Measurements from ENCODE around the gene PRDX6.
"Not testable (repeated sequence)": the region's sequence is repeated elsewhere in the genome, so short reads cannot be mapped to it uniquely, and the experiment has no call there.

PRDX6 gene, protein sequence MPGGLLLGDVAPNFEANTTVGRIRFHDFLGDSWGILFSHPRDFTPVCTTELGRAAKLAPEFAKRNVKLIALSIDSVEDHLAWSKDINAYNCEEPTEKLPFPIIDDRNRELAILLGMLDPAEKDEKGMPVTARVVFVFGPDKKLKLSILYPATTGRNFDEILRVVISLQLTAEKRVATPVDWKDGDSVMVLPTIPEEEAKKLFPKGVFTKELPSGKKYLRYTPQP

DNA sequence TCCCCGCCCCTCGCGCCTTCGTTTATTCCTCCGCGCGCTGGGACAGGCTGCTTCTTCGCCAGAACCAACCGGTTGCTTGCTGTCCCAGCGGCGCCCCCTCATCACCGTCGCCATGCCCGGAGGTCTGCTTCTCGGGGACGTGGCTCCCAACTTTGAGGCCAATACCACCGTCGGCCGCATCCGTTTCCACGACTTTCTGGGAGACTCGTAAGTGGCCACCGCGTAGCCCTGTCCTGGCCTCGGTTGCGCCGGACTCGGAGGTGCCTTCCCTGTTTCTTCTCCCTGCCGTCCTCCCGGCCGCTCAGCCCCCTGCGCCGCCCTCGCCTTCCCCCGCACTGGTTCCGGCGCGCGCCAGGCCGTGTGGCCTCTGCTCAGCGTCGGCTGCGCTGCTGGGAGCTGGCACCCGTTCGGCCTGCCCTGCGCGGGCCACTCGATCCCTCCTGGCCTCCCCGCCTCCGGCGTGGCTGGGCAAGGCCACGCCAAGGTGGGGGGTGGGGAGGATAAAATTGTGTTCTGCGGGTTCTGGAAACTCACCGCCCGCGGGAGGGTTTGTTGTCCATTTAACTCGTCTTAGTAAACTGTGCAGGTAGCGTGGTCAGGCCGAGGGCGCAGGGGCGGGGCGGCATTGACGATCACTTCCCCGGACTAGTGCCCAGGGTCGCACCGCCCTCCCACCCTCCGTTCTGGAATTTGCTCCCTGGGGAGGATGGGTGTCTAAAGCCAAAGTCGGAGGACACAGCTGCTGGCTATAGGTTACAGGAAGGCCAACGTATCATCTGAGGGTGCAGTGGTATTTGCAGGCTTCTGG is at the start of gene PRDX6:
Gene PRDX6, plus strand, starts transcription at position 50 of the 808 bp plus-strand sequence. Its CDS starts 63 bp downstream, at position 113.
- DNase-seq, result peak; percentile 35

DNA sequence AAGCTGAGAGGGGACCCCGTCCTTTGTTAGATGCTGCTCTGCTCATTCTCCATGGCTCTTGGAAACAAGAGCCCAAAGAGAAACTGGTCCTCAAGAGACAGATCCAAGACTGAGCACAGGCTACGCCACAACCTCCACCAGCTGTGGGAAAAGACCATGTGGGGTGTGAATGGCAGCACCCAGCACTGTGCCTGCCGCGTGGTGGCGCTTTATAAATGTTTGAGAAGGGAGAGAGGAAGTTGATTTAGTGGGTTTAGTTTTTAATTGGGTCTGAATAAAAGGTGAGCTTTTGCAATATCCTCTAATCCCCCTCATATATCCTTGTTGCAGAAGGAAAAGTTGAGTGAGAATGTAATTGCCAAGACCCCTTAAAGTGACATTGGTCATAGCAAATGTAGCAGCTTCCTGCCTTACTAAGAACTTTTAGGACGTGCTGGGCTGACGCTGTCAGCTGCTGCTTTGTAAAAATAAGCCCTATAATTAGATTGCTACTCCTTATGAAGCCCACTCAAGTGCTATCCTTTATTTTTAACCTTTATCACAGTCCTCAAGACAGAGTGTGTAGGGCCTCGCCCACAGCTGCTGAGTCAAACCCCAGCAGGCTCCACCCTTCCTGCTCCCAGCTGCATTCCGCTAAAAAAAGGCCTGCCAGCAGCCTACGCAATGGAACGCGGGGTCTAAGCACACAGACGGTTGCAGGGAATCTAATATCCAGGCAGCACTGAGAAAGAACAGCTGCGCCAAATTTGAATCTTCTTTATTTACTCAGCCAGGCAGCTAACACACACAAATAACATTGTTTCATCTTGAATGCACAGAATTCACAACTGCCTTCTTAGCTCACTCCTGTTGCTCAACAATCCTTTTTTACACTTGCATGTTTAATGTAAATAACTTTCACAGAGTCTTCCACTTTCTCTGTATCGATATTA is 47.4 kb upstream of the PRDX6 start:
- DNase-seq, result peak; percentile 18

DNA sequence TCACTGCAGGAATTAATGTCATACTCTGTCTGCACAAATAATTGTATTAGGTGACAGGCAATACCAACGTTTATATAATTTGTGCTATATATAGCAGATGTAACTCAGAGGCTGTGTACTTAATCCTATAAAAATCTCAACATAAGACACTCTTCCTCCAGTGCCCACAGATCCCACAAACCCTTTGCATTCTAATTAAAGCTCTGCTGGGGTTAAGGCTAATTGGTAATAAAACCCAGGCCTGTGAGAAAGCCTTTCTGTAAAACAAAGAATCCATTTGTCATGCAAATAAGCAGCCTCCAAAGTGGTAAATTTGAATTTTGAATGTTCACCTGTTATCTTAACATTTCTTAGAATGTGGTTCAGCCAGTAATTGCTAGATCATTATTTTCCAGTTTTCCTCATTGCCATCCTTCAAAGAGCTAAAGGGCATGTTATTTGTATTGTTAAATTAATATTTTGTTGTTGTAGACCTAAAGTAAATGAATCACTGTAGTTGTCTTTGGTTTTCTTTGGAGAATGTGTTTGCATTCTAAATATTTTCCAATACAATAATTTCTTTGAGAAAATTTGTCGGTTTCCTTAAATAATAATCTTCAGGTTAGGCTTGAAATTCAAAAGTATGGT is 46.3 kb upstream of the PRDX6 start:
- no peak for DNase-seq

DNA sequence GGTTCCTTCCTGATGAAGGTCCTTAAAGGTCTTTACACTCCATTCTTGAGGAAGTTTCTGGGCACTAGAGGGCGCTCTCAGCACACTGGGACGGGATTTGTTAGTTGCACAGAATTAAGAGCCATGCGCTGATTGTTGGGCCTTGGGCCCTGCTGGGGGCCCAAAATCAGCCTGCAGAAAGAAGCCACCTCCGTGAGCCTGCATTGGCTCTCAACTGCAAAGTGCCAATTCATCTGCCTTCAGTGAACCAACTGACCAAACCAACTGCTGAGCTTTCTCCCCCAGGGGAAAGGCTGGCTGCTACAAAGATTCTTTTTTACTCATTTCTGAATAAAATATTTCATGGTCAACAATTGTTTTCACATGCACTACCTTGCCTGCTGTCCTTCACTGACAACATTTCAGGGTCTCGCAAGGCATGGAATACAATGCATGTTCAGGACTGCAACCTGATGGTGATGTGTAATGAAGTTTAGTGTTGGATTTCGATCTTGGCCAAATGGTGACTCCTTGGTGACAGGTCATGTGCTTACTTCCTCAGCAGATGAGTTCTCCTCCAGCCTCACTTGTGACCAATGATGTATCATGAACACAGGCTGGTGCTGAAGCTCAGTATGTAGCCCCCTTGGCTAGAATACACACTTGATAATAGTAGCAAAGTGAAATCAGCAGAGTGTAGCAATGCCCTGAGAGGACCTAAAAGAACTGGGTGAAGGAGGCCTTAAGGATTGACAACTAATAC is 45.7 kb upstream of the PRDX6 start:
- DNase-seq, result peak; percentile 67

DNA sequence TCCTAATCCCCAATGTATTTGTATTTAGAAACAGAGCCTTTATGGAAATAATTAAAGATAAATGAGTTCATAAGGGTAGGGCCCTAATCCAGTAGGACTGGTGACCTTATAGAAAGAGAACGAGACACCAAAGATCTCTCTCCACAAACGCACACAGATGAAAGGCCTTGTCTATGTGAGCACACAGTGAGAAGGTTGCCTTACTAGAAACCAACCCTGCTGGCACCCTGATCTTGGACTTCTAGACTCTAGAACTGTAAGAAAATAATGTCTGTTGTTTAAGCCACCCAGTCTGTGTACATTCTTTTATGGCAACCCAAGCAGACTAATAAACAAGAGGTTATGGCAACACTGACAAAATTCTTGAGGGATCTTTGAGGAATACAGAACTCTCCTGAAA is 44.8 kb upstream of the PRDX6 start:
- DNase-seq, result no peak

DNA sequence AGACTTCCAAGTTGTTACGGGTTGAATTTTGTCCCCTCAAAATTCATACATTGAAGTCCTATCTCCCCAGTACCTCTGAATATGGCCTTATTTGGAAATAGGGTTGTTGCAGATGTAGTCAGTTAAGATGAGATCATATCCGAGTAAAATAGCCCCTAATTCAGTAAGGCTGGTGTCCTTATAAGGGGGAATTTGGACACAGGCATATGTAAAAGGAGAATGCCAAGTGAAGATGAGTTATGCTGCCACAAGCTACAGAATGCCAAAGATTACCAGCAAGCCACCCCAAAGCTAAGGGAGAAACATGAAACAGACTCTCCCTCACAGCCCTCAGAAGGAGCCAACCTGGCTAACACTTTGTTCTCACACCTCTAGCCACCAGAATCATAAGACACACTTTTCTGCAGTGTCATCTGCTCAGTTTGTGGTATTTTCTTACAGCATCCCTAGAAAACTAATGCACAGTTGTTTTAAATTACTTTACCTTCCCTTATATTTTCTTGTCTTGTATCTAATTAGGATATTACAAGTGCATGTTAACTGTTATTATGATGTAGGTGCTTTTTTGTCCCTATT is 43.3 kb upstream of the PRDX6 start:
- DNase-seq, result no peak

DNA sequence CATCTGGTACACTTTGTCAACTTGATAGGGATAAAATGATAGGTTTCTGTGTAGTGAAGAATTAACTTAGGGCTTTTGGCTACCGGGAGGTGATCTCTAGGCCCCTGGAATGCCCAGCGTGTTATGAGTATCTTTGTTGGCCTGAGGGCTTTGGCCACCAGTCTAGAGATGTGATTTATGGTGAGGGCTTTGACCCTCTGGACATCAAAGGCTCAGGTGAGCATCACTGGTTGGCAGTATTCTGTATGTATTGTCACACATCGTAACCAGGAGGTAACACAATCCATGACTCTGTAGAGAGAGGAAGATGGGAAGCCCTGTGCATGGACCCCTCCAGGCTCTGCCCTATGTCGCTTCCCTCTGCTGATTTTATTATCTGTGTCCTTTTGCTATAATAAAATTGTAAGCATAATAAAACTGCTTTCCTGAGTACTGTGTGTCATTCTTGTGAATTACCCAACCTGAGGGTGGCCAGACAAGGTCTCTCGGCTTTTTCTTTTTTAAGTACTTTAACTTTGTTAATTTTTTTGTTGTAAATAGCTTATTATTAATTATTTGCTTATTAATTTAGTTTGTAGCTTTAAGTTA is 40.2 kb upstream of the PRDX6 start:
- no peak for DNase-seq

DNA sequence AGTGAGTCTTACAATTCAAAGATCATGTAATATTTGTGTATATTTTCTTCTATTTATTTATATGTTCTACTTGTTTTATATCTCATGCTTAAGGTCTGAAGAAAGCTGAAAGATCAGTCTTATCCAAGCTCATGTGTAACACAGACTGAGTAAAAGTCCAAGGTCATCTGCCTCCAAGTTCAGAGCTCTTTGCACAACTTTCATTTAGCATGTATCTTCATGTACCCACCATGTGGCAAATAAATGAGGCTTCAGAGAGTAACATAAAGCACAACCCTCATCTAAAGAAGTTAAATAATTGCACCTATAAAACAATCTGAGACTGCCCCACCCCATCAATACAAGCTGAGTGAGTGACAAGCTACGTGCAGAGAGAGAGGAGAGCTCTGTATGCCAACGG is 38.5 kb upstream of the PRDX6 start:
- DNase-seq, result no peak

DNA sequence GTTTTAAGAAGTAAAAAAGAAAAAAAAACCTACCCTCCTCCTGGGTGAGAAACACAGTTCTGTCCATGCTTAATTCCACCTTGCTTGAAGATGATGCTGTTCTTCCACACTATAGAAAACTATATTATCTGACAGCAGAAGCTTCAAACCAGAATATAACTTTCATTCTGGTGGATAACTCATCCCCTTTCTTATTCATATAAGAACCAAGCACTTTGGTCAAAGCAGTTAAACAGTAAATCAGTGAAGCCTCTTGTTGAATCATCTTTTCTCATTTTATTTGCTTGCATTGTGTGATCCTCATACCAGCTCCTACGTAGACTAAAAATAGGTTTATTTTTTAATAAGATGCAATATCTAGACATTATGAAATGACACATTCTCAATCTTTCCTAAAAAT is 36.7 kb upstream of the PRDX6 start:
- no peak for DNase-seq

DNA sequence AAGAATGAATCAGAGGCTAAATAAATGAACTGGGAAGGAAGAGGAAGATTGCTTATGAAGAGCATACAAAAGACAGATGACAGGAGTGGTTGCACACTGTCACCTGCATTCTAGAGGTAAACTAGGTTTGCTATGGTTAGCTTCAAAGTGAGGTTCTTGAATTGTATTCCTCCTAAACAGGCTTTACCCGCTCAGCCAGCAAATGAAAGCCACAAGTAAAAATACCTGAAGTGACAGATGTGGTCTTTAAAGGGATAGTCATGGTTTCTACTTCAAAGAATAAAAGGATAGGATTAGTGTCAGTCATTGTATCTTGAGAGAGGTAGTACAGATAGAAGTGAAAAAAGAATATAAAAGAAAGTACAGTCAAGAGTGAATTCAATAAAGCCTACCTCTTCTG is 32.4 kb upstream of the PRDX6 start:
- DNase-seq, result no peak

DNA sequence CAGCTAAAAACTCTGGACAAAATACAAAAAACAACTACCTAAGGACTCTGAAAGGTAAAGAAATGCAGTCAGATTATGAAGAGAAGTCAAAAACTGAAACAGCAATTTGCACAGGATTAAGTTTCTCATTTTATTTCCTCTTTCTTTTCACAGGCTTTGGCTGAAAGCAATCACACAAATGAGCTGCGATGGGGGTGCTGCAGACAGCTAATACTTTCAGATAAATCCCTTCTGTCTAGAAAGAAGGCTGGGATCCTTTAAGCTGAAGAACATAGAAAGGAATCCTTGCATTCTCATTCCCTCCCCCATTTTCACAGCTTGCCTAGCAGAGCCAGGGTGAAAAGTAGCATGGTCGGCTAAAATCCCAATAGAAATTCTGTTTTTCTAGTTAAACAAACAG is 32.0 kb upstream of the PRDX6 start:
- no peak for DNase-seq

DNA sequence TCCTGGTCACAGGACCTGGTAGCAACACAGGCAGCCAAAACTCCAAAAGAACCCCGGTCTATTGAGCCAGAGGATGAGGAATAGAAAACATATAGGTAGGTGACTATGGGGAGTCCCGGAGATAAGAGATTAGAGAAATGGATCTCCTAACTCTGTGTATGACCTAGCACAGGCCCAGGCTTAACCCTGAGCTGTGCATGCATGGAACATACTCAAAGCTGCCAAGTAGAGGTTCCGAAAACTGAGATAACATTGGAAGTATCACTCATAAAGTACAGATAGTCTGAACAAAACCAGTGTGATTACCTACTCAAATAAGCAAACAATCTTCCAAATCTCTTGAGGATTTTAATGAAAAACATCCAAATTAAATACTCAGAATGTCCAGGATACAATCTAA is 31.5 kb upstream of the PRDX6 start:
- no peak for DNase-seq

DNA sequence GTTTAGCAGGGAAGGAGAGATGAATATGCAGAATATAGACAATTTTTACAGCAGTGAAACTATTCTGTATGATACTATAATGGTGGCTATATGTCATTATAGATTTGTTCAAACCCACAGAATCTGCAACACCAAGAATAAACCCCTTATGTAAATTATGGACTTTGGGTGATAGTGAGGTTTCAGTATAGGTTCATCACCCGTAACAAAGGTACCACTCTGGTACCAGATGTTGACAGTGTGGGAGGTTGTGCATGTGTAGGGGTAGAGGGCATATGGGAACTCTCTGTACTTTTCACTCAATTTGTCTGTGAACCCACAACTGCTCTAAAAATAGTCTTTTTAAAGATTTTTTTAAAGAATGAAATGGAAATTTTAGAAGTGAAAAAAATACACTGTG is 29.9 kb upstream of the PRDX6 start:
- DNase-seq, result no peak

DNA sequence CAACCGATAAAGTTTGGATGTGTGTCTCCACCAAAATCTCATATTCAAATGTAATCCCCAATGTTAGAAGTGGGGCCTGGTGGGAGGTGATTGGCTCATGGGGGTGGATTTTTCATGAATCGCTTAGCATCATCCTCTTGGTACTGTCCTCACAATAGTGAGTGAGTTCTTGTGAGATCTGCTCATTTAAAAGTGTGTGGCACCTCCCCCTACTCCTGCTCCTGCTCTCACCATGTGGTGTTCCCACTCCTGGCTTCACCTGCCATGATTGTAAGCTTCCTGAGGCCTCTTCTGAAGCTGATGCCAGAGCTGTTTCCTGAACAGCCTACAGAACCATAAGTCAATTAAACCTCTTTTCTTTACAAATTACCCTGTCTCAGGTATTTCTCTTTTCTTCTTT is 28.2 kb upstream of the PRDX6 start:
- no peak for DNase-seq

DNA sequence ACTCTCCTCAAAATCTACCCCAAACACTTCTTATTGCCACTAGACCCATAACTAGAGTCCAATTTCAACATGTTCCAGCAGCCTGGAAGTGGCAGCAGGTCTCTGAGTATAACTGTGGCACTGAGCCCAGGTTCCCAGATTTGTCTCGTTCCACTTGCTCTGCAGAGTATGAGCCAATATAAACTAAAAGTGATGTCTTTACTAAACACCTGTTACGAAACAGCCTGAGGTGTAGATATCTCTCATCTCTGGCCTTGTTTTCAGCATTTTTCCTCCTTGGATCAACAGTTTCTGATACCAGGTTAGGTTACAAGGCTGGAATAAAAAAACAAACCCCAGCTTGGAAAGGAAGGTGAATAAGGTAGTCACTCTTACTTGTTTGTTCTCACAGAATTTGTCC is 25.2 kb upstream of the PRDX6 start:
- no peak for DNase-seq

DNA sequence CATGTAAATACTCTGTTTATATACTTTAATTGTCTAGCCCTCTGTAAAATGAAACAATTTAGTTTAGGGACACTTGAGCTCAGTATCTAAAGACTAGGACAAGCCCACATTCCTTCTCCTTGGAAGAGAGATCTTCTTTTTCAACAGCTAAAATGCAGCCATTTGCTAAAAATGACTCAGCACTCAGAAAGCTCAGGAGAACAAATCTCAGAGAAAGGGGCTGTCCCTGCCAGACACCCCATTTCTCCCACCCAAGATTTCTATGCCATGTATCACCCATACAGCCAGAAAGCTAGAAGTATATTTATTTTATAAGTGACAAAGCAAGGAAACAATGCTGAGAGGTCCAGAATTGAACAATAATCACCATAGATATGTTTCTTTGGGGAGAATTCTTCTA is 23.2 kb upstream of the PRDX6 start:
- DNase-seq, result no peak

DNA sequence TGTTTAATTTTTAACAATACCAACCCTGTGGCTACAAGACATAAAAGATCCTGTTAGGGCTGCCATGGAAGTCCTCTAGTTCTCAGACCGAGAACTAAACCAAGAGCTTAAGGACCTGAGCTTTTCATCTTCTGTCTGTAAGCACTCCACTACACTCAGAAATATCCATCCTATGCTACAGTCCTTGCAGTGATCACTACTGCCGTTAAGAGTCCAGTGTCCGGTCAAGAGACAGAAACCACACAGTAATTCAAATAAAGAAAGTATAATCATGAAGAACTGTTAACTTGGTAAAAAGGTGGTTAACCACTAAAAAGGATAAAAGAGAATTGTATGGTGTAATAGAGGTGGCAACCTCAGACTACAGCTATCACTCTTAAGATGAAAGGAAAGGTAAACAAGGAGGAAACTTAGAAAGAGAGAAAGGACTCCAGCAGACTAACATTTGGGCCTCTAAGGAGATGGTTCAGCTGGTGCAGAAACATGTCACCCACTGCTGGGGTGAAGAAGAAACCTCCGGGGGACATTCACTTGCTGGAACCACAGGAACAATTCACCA is 22.1 kb upstream of the PRDX6 start:
- DNase-seq, result no peak

DNA sequence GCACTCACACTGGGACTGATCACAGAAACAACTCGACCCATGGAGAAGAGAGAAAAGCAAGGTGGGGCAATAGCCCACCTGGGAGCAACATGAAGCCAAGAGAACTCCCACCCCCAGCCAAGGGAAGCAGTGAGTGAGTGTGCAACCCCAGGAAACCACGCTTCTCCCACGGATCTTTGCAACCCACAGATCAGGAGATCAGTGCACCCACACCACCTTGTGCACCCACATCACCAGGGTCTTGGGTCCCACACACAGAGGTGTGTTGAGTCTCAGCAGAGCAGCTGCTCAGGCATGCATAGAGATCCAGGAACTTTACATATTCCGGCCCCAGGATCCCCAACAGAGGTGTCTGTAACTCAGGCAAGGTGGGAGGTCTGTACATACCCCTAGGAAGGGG is 17.2 kb upstream of the PRDX6 start:
- no peak for DNase-seq

DNA sequence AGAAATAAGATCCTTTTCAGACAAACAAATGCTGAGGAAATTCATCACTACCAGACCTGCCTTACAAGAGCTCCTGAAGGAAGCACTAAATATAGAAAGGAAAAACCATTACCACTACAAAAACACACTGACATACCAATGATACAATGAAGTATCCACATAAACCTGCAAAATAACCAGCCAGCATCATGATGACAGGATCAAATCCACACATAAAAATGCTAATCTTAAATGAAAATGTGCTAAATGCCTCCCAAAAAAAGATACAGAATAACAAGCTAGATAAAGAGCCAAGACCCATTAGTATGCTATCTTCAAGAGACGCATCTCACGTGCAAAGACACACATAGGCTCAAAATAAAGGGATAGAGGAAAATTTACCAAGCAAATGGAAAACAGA is 14.5 kb upstream of the PRDX6 start:
- not testable (repeated sequence) for DNase-seq

DNA sequence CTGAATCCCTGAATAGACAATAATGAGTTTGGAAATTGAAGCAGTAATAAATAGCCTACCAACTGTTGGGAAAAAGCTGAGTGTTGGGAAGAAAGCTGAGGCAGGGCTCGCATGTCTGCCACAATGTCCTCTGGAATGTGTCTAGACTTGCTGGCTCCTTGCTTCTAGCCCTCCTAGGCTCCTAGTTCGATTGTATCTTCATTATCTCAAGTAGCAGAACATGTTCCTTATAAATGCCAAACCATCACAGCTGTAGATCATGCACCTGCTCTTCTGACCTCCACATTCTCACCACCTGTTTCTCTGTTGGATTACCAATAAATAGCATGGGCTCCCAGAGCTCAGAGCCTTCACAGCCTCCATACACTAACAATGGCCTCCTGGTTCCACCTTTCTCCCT is 12.9 kb upstream of the PRDX6 start:
- DNase-seq, result not testable (repeated sequence)

DNA sequence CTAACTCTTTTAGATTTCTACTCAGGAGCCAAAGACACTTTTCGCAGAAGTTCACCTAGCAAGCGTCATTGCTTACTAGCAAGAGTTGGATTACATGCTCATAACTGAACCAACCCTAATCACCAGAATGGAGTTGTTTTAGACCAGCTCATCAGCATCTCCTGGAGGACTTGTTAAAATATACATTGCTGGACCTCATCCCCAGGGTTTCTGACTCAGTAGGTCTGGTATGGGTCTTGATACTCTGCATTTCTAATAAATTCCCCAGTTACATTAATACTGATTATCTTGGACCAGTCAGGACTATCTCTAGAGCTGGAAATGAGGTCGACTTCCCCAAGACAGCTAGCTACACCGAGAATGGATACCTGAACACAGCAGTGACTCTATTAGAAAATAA is 9.7 kb upstream of the PRDX6 start:
- DNase-seq, result no peak
